Measurements from ENCODE around the gene EPB41L2. TPM values are rescaled to one million over a fixed set of nuclear protein-coding genes. Genes with fewer than 3 reads are reported as not detected.
"Not testable (repeated sequence)": the region's sequence is repeated elsewhere in the genome, so short reads cannot be mapped to it uniquely, and the experiment has no call there.

EPB41L2 gene
- total RNA-seq, 1 experiment from 2014 or later = 30.2 TPM

- in situ Hi-C loops (cut with HindIII; ENCODE audit: low sequenced_read_pairs) = no loop called here
- no peak for DNase-seq (ENCODE audit: low spot score)
Observed at GRCh38 chr6:130991422-130992137, 71.5 kb downstream of the EPB41L2 start.

- DNase-seq (ENCODE audit: low spot score); in situ Hi-C loops (cut with HindIII; ENCODE audit: low sequenced_read_pairs): not testable (repeated sequence)
Observed at GRCh38 chr6:130987539-130987938, 75.5 kb downstream of the EPB41L2 start.

- DNase-seq (ENCODE audit: low spot score) = no peak
- in situ Hi-C loops (cut with HindIII; ENCODE audit: low sequenced_read_pairs) = no loop called here
Observed at GRCh38 chr6:130985115-130985514, 77.9 kb downstream of the EPB41L2 start.

GRCh38 chr6:130982941-130983456, 80.0 kb downstream of the EPB41L2 start:
- no peak for DNase-seq (ENCODE audit: low spot score)
- in situ Hi-C loops (cut with HindIII; ENCODE audit: low sequenced_read_pairs) = no loop called here

- in situ Hi-C loops (cut with HindIII; ENCODE audit: low sequenced_read_pairs) = no loop called here
- DNase-seq (ENCODE audit: low spot score) = no peak
Observed at GRCh38 chr6:130982135-130982534, 80.9 kb downstream of the EPB41L2 start.

GRCh38 chr6:130981409-130981808, 81.6 kb downstream of the EPB41L2 start:
- no peak for DNase-seq (ENCODE audit: low spot score)
- in situ Hi-C loops (cut with HindIII; ENCODE audit: low sequenced_read_pairs) = no loop called here

- in situ Hi-C loops (cut with HindIII; ENCODE audit: low sequenced_read_pairs) = no loop called here
- no peak for DNase-seq (ENCODE audit: low spot score)
Observed at GRCh38 chr6:130980310-130981032, 82.6 kb downstream of the EPB41L2 start.

GRCh38 chr6:130978660-130979396, 84.2 kb downstream of the EPB41L2 start:
- no peak for DNase-seq (ENCODE audit: low spot score)
- in situ Hi-C loops (cut with HindIII; ENCODE audit: low sequenced_read_pairs) = no loop called here

- in situ Hi-C loops (cut with HindIII; ENCODE audit: low sequenced_read_pairs) = no loop called here
- no peak for DNase-seq (ENCODE audit: low spot score)
Observed at GRCh38 chr6:130978180-130978579, 84.9 kb downstream of the EPB41L2 start.

GRCh38 chr6:130975325-130975724, 87.7 kb downstream of the EPB41L2 start:
- no peak for DNase-seq (ENCODE audit: low spot score)
- in situ Hi-C loops (cut with HindIII; ENCODE audit: low sequenced_read_pairs) = no loop called here

- in situ Hi-C loops (cut with HindIII; ENCODE audit: low sequenced_read_pairs) = no loop called here
- DNase-seq (ENCODE audit: low spot score) = no peak
Observed at GRCh38 chr6:130973521-130974277, 89.3 kb downstream of the EPB41L2 start.

GRCh38 chr6:130971504-130971903, 91.5 kb downstream of the EPB41L2 start:
- in situ Hi-C loops (cut with HindIII; ENCODE audit: low sequenced_read_pairs) = no loop called here

GRCh38 chr6:130970839-130971410, 92.1 kb downstream of the EPB41L2 start:
- no peak for DNase-seq (ENCODE audit: low spot score)
- in situ Hi-C loops (cut with HindIII; ENCODE audit: low sequenced_read_pairs) = no loop called here

More at GRCh38 chr6:130971504-130971903, 91.5 kb downstream of the EPB41L2 start:
- no peak for DNase-seq (ENCODE audit: low spot score)

GRCh38 chr6:130969791-130970491, 93.1 kb downstream of the EPB41L2 start:
- peak; percentile 9 for DNase-seq (ENCODE audit: low spot score)
- in situ Hi-C loops (cut with HindIII; ENCODE audit: low sequenced_read_pairs) = no loop called here

- in situ Hi-C loops (cut with HindIII; ENCODE audit: low sequenced_read_pairs) = no loop called here
- DNase-seq (ENCODE audit: low spot score) = no peak
Observed at GRCh38 chr6:130969166-130969565, 93.9 kb downstream of the EPB41L2 start.

- in situ Hi-C loops (cut with HindIII; ENCODE audit: low sequenced_read_pairs) = no loop called here
- peak; percentile 11 for DNase-seq (ENCODE audit: low spot score)
Observed at GRCh38 chr6:130968476-130968875, 94.6 kb downstream of the EPB41L2 start.

- peak; percentile 83 for DNase-seq (ENCODE audit: low spot score)
- in situ Hi-C loops (cut with HindIII; ENCODE audit: low sequenced_read_pairs) = no loop called here
Observed at GRCh38 chr6:130967502-130968445, 95.3 kb downstream of the EPB41L2 start.
